IMR-90 (cell line): ENCODE data around the gene MTAP. TPM values are rescaled to one million over a fixed set of nuclear protein-coding genes. Genes with fewer than 3 reads are reported as not detected.

Experiments used
- ATAC-seq: fragments of 200-7000 bp; cut with Tn5 transposase; 2 replicates; pipeline ENCODE4 v1.9.1; 2020; ENCODE audit warnings: low read depth, mild to moderate bottlenecking, moderate library complexity
- BruUV-seq: library from RNA; stranded (reverse); fragments of 400-500 nt; replicated peaks from 2 replicates; lab custom pipeline; 2021; lab: Mats Ljungman, UMichigan
- CTCF ChIA-PET: fragments of 300-600 bp; formaldehyde crosslinking; extraction: SDS; loops from one replicate; lab custom pipeline; 2021; ENCODE audit warnings: antibody characterized with exemption; lab: Yijun Ruan, JAX
- POLR2A ChIA-PET: fragments of 300-600 bp; sonication (Branson Sonifier 250); formaldehyde crosslinking; loops from one replicate; lab custom pipeline; 2022; ENCODE audit warnings: antibody characterized with exemption; ENCODE audit not compliant: unreplicated experiment; lab: Charles Lee
- DNase-seq: peaks from one replicate; pipeline ENCODE4 v3.0.0; 2013
- H2AFZ ChIP-seq: replicated peaks from 2 replicates; pipeline ENCODE3; 2013; ENCODE audit warnings: low read length, mild to moderate bottlenecking; ENCODE audit not compliant: poor library complexity
- H2AK5ac ChIP-seq: 2 replicates; pipeline ENCODE4 v1.6.1; 2013; ENCODE audit warnings: low read depth, low read length, inconsistent platforms
- H2AK9ac ChIP-seq: replicated peaks from 2 replicates; pipeline ENCODE3; 2013; ENCODE audit warnings: mild to moderate bottlenecking, low read depth, low read length, moderate library complexity; ENCODE audit not compliant: poor library complexity
- H2BK120ac ChIP-seq: 2 replicates; pipeline ENCODE4 v1.6.1; 2013; ENCODE audit warnings: low read depth, low read length, inconsistent platforms
- H2BK15ac ChIP-seq: 3 replicates; pipeline ENCODE4 v1.6.1; 2013; ENCODE audit warnings: low read depth, low read length, inconsistent platforms
- H2BK20ac ChIP-seq: 2 replicates; pipeline ENCODE4 v1.6.1; 2013; ENCODE audit warnings: low read depth, mild to moderate bottlenecking, inconsistent platforms, low read length, moderate library complexity
- H2BK5ac ChIP-seq: 2 replicates; pipeline ENCODE4 v1.6.1; 2013; ENCODE audit warnings: mild to moderate bottlenecking, low read depth, low read length, inconsistent platforms; ENCODE audit not compliant: poor library complexity, severe bottlenecking
- H3K14ac ChIP-seq: replicated peaks from 2 replicates; pipeline ENCODE4 v1.6.1; 2013; ENCODE audit warnings: low read depth, low read length, inconsistent platforms
- H3K18ac ChIP-seq: 2 replicates; pipeline ENCODE4 v1.6.1; 2013; ENCODE audit warnings: low read depth, low read length, control low read depth
- H3K23ac ChIP-seq: 2 replicates; pipeline ENCODE4 v1.6.1; 2013; ENCODE audit warnings: low read depth, low read length, inconsistent platforms
- H3K27ac ChIP-seq: 2 replicates; pipeline ENCODE4 v1.5.1; 2013; ENCODE audit warnings: mild to moderate bottlenecking, control low read depth, low read length; ENCODE audit not compliant: insufficient read depth
- H3K27me3 ChIP-seq: 2 replicates; pipeline ENCODE4 v1.6.1; 2013; ENCODE audit warnings: low read length; ENCODE audit not compliant: control insufficient read depth, insufficient read depth
- H3K36me3 ChIP-seq: 2 replicates; pipeline ENCODE4 v1.6.1; 2013; ENCODE audit warnings: low read length, mixed read lengths; ENCODE audit not compliant: control insufficient read depth, insufficient read depth
- H3K4ac ChIP-seq: 2 replicates; pipeline ENCODE4 v1.6.1; 2013; ENCODE audit warnings: low read depth, low read length, inconsistent platforms
- H3K4me1 ChIP-seq: 2 replicates; pipeline ENCODE4 v1.6.1; 2013; ENCODE audit warnings: low read length, mixed read lengths; ENCODE audit not compliant: control insufficient read depth, insufficient read depth
- H3K4me2 ChIP-seq: 2 replicates; pipeline ENCODE4 v1.6.1; 2013; ENCODE audit warnings: low read depth, mild to moderate bottlenecking, control low read depth, low read length, moderate library complexity
- H3K4me3 ChIP-seq: 2 replicates; pipeline ENCODE4 v1.5.1; 2013; ENCODE audit warnings: low read depth, mild to moderate bottlenecking, control low read depth, low read length, moderate library complexity; ENCODE audit not compliant: insufficient read depth
- H3K56ac ChIP-seq: 2 replicates; pipeline ENCODE4 v1.6.1; 2013; ENCODE audit warnings: low read length, inconsistent platforms; ENCODE audit not compliant: insufficient read depth; ENCODE audit errors: extremely low read depth
- H3K79me1 ChIP-seq, 2 experiments: 2 replicates each; pipeline ENCODE4 v1.6.1; 2013; ENCODE audit warnings: low read length in 2 of 2, inconsistent platforms in 1 of 2, low read depth in 1 of 2
- H3K9ac ChIP-seq: 2 replicates; pipeline ENCODE4 v1.6.1; 2013; ENCODE audit warnings: low read depth, low read length, control low read depth
- H3K9me1 ChIP-seq: 2 replicates; pipeline ENCODE4 v1.6.1; 2013; ENCODE audit warnings: low read length, inconsistent platforms; ENCODE audit not compliant: insufficient read depth
- H3K9me3 ChIP-seq: 2 replicates; pipeline ENCODE4 v1.6.1; 2013; ENCODE audit warnings: low read length; ENCODE audit not compliant: control insufficient read depth, insufficient read depth
- H4K20me1 ChIP-seq: 2 replicates; pipeline ENCODE4 v1.6.1; 2013; ENCODE audit warnings: low read length, inconsistent platforms; ENCODE audit not compliant: insufficient read depth
- H4K5ac ChIP-seq: 2 replicates; pipeline ENCODE4 v1.6.1; 2013; ENCODE audit warnings: mild to moderate bottlenecking, low read depth, low read length, control low read depth
- H4K8ac ChIP-seq, 2 experiments: 2 replicates each; pipeline ENCODE4 v1.6.1; 2013; ENCODE audit warnings: low read depth in 2 of 2, low read length in 2 of 2, control low read depth in 1 of 2, inconsistent platforms in 1 of 2
- H4K91ac ChIP-seq: 2 replicates; pipeline ENCODE4 v1.6.1; 2013; ENCODE audit warnings: low read depth, low read length, inconsistent platforms; ENCODE audit not compliant: insufficient read depth
- WGBS, 2 experiments: methylation state at CpG; one replicate each; pipeline versions ENCODE4 v1.1.5 to v1.1.7; 2013; ENCODE audit warnings: missing lambda C conversion rate in 2 of 2; ENCODE audit not compliant: insufficient read length in 1 of 2; ENCODE audit errors: extremely low coverage in 2 of 2; 5-methylcytosine and 5-hydroxymethylcytosine counted together
- dilution Hi-C: fragments of 300-500 bp; cut with HindIII; formaldehyde crosslinking; loops from one replicate; pipeline ENCODE4 v1.14.3; 2018; ENCODE audit warnings: low sequenced_read_pairs; ENCODE audit not compliant: unreplicated experiment
- in situ Hi-C: fragments of 300-500 bp; cut with MboI; formaldehyde crosslinking; loops from 3 replicates; pipeline ENCODE4 v1.14.3; 2019; ENCODE audit warnings: low sequenced_read_pairs, inconsistent platforms, mixed read lengths
- intact Hi-C: fragments of 100-400 bp; cut with micrococcal nuclease; formaldehyde crosslinking; loops from 2 replicates; pipeline ENCODE4 v1.10.0; 2022
- polyA plus RNA-seq, 3 experiments: library from polyadenylated mRNA; depleted of rRNA; stranded (reverse); fragments of >200 nt; gene quantifications; 2 replicates each; pipeline ENCODE4 v1.2.3, GENCODE V29; 2012; ENCODE audit warnings: low replicate concordance in 1 of 3
- total RNA-seq: library from RNA; depleted of rRNA; stranded (reverse); fragments of >200 nt; gene quantifications from 2 replicates; pipeline ENCODE4 v1.2.3, GENCODE V29; 2012
- TF ChIP-seq, protein P1 (sequence below): conservative IDR thresholded peaks from 2 replicates; pipeline ENCODE4 v1.5.1; 2012; ENCODE audit warnings: mild to moderate bottlenecking, low read depth, low read length, improper control_type of control experiment

The MTAP gene
- total and polyA plus RNA-seq, 2 of the 4 experiments (the other 2 are of a cell fraction) = 15.7 to 50.9 TPM

GRCh38 chr9:21810388-21810787, 8.0 kb downstream of the MTAP start:
- dilution Hi-C loops (no loop called here), intact Hi-C loops (loop anchor here (5.0 kb wide), 1 partner anchor 497 kb away; no protein-coding TSS in a partner anchor), in situ Hi-C loops (loop anchor here (5.0 to 25.0 kb wide), 4 partner anchors 154 to 637 kb away; partner anchors contain the start of gene DMRTA1)
- peaks cover 34% of the 10 kb centered on the region for H4K20me1 ChIP-seq
- no peak overlapping the region for H2AFZ ChIP-seq
- H3K27me3 ChIP-seq = no peaks in the 10 kb centered on the region
- H3K56ac ChIP-seq = no peak overlapping the region
- no peak overlapping the region for H2BK5ac ChIP-seq
- no peak overlapping the region for H3K27ac ChIP-seq
- H3K4me1 ChIP-seq = 0 out of 2 replicates have a peak, but pooled peaks cover 2% of the 10 kb centered on the region
- no peak overlapping the region for H3K4me3 ChIP-seq
- H3K4ac ChIP-seq = no peak overlapping the region
- H3K9me3 ChIP-seq = no peaks in the 10 kb centered on the region
- DNase-seq = peak; percentile 49
- TF ChIP-seq, protein P1, sequence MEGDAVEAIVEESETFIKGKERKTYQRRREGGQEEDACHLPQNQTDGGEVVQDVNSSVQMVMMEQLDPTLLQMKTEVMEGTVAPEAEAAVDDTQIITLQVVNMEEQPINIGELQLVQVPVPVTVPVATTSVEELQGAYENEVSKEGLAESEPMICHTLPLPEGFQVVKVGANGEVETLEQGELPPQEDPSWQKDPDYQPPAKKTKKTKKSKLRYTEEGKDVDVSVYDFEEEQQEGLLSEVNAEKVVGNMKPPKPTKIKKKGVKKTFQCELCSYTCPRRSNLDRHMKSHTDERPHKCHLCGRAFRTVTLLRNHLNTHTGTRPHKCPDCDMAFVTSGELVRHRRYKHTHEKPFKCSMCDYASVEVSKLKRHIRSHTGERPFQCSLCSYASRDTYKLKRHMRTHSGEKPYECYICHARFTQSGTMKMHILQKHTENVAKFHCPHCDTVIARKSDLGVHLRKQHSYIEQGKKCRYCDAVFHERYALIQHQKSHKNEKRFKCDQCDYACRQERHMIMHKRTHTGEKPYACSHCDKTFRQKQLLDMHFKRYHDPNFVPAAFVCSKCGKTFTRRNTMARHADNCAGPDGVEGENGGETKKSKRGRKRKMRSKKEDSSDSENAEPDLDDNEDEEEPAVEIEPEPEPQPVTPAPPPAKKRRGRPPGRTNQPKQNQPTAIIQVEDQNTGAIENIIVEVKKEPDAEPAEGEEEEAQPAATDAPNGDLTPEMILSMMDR = no peak
- H2BK120ac ChIP-seq = no peak overlapping the region
- peaks cover 9% of the 10 kb centered on the region for H3K36me3 ChIP-seq
- H4K8ac ChIP-seq = no peak overlapping the region
- peaks cover 36 to 59% of the 10 kb centered on the region in 2 experiments for H3K79me1 ChIP-seq
- no peak overlapping the region for H3K4me2 ChIP-seq
- 0 out of 2 replicates have a peak, but pooled peaks cover 11% of the 10 kb centered on the region for H3K9me1 ChIP-seq
- CTCF ChIA-PET = no interaction called here
- no peak overlapping the region for H4K91ac ChIP-seq
- H3K14ac ChIP-seq = no peak overlapping the region
- no TSS peak for BruUV-seq
- POLR2A ChIA-PET = no interaction called here
- no peak overlapping the region for H4K5ac ChIP-seq
- no peak overlapping the region for H3K9ac ChIP-seq
- WGBS, 2 experiments = 100% methylated on average over 1 of the region's 2 CpGs; no CpG with 5 or more reads in 1 of the 2 experiments
- H3K18ac ChIP-seq = no peak overlapping the region
- no peak for ATAC-seq
- H2AK5ac ChIP-seq = no peak overlapping the region
- H3K23ac ChIP-seq = no peak overlapping the region
- no peak overlapping the region for H2BK15ac ChIP-seq
- no peak overlapping the region for H2AK9ac ChIP-seq
- no peak overlapping the region for H2BK20ac ChIP-seq
